Activated CD4-positive, alpha-beta T cell treated with anti-CD3 and anti-CD28 coated beads, Interleukin-2, Interleukin-6, amounts not matched to agents 100 ng/mL and 50 ng/mL, durations not matched to agents 16 hours and 8 hours (primary cell): Measurements from ENCODE around the gene OAS2.
A peak's percentile ranks its signal among the peaks of the same experiment; 100 is the strongest.

ENCODE experiments used
- DNase-seq: peaks from one replicate; pipeline ENCODE4 v3.0.0-alpha.2; 2020

Gene OAS2

GRCh38 chr12:113022563-113023297, 44.4 kb downstream of the OAS2 start:
- DNase-seq, result peak; percentile 40

- no peak for DNase-seq
These were observed 49.4 kb downstream of the OAS2 start for GRCh38 chr12:113027726-113028125.

GRCh38 chr12:113030875-113031525, 52.7 kb downstream of the OAS2 start:
- peak; percentile 11 for DNase-seq

- DNase-seq, result no peak
These were observed 61.7 kb downstream of the OAS2 start for GRCh38 chr12:113039911-113040445.

- DNase-seq, result no peak
These were observed 62.4 kb downstream of the OAS2 start for GRCh38 chr12:113040722-113041171.

GRCh38 chr12:113041560-113041959, 63.2 kb downstream of the OAS2 start:
- DNase-seq, result no peak

- no peak for DNase-seq
These were observed 64.9 kb downstream of the OAS2 start for GRCh38 chr12:113043240-113043639.

- DNase-seq, result no peak
These were observed 66.2 kb downstream of the OAS2 start for GRCh38 chr12:113044516-113044915.

GRCh38 chr12:113048716-113049127, 70.4 kb downstream of the OAS2 start:
- peak; percentile 78 for DNase-seq

GRCh38 chr12:113049976-113050742, 71.8 kb downstream of the OAS2 start:
- no peak for DNase-seq

GRCh38 chr12:113050795-113051194, 72.5 kb downstream of the OAS2 start:
- DNase-seq, result no peak

- DNase-seq, result no peak
These were observed 73.4 kb downstream of the OAS2 start for GRCh38 chr12:113051759-113052158.

GRCh38 chr12:113052326-113052725, 74.0 kb downstream of the OAS2 start:
- no peak for DNase-seq

- DNase-seq, result no peak
These were observed 76.7 kb downstream of the OAS2 start for GRCh38 chr12:113054948-113055486.

GRCh38 chr12:113055594-113056380, 77.5 kb downstream of the OAS2 start:
- no peak for DNase-seq

GRCh38 chr12:113056381-113056630, 78.0 kb downstream of the OAS2 start:
- no peak for DNase-seq

GRCh38 chr12:113056631-113057488, 78.5 kb downstream of the OAS2 start, which contains the start of gene DTX1:
Gene DTX1, plus strand, starts transcription at chr12:113056730. Its CDS starts 1,463 bp downstream, at chr12:113058193.
- no peak for DNase-seq

GRCh38 chr12:113057565-113058485, 79.5 kb downstream of the OAS2 start:
- no peak for DNase-seq

GRCh38 chr12:113058553-113058952, 80.2 kb downstream of the OAS2 start:
- no peak for DNase-seq

- no peak for DNase-seq
These were observed 80.8 kb downstream of the OAS2 start for GRCh38 chr12:113059071-113059595.
